Mucosa of stomach (tissue), 1 donor: Measurements from ENCODE around the gene ARPP19.
"Not testable (repeated sequence)": the region's sequence is repeated elsewhere in the genome, so short reads cannot be mapped to it uniquely, and the experiment has no call there.

ENCODE experiments used
- H3K27me3 ChIP-seq: one replicate; pipeline ENCODE4 v1.7.0; 2013; ENCODE audit warnings: mild to moderate bottlenecking, low read length; ENCODE audit not compliant: control insufficient read depth, insufficient read depth
- H3K36me3 ChIP-seq: one replicate; pipeline ENCODE4 v1.7.0; 2013; ENCODE audit warnings: low read length; ENCODE audit not compliant: control insufficient read depth, insufficient read depth
- H3K4me1 ChIP-seq: one replicate; pipeline ENCODE4 v1.7.0; 2013; ENCODE audit warnings: mild to moderate bottlenecking, low read length; ENCODE audit not compliant: control insufficient read depth, insufficient read depth
- H3K4me3 ChIP-seq: one replicate; pipeline ENCODE4 v1.7.0; 2013; ENCODE audit warnings: low read length
- H3K9ac ChIP-seq: one replicate; pipeline ENCODE4 v1.7.0; 2013; ENCODE audit warnings: mild to moderate bottlenecking, low read length, moderate library complexity
- H3K9me3 ChIP-seq: one replicate; pipeline ENCODE4 v1.7.0; 2013; ENCODE audit warnings: mild to moderate bottlenecking, low read length, moderate library complexity; ENCODE audit not compliant: control insufficient read depth
- donor health status: Pancreatic carcinoma.

The ARPP19 gene

DNA sequence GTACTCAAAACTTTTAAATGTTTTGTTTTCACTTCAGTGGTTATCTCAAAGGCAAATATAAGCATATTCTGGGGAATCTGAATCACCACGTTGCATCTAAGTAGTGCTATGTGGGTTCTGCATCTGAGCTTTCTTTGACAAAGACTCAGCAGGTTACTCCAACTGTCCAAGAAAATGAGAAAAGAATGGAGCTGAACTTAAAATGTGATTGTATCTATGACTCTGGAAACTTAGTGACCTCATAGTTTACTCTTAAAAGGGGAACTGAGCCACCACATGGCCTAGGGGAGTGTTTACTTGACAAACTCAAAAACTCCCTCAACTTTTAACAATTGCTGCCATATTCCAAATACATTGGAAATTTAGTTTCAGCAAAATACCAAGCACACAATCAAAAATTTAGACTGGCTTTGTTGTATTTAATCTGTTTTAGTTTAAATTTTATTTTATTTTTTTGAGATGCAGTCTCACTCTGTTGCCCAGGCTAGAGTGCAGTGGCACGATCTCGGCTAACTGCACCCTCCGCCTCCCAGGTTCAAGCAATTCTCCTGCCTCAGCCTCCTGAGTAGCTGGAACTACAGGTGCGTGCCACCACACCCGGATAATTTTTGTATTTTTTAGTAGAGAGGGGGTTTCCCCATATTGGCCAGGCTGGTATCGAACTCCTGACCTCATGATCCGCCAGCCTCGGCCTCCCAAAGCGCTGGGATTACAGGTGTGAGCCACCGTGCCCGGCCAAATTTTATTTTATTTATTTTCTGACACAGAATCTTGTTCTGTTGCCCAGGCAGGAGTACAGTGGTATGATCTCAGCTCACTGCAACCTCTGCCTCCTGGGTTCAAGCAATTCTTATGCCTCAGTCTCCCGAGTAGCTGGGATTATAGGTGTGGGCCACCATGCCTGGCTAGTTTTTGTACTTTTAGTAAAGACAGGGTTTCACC is 3.1 kb downstream of the ARPP19 start:
- not testable (repeated sequence) for H3K36me3 ChIP-seq, H3K27me3 ChIP-seq, H3K4me3 ChIP-seq, H3K9me3 ChIP-seq, H3K9ac ChIP-seq
- H3K4me1 ChIP-seq, result peaks cover 13% of the 10 kb centered on the region

- H3K36me3 ChIP-seq, result no peaks in the 10 kb centered on the region
- H3K9me3 ChIP-seq, result no peaks in the 10 kb centered on the region
- H3K4me1 ChIP-seq, result peaks cover 17% of the 10 kb centered on the region
- no peak overlapping the region for H3K4me3 ChIP-seq
- H3K9ac ChIP-seq, result no peak overlapping the region
- no peaks in the 10 kb centered on the region for H3K27me3 ChIP-seq
Observed at GRCh38 chr15:52563501-52564060, 5.2 kb downstream of the ARPP19 start.

GRCh38 chr15:52559575-52559974 is 9.3 kb downstream of the ARPP19 start:
- no peak overlapping the region for H3K9ac ChIP-seq
- no peaks in the 10 kb centered on the region for H3K9me3 ChIP-seq
- H3K27me3 ChIP-seq, result no peaks in the 10 kb centered on the region
- no peaks in the 10 kb centered on the region for H3K36me3 ChIP-seq
- no peak overlapping the region for H3K4me3 ChIP-seq
- H3K4me1 ChIP-seq, result peaks cover 15% of the 10 kb centered on the region

DNA sequence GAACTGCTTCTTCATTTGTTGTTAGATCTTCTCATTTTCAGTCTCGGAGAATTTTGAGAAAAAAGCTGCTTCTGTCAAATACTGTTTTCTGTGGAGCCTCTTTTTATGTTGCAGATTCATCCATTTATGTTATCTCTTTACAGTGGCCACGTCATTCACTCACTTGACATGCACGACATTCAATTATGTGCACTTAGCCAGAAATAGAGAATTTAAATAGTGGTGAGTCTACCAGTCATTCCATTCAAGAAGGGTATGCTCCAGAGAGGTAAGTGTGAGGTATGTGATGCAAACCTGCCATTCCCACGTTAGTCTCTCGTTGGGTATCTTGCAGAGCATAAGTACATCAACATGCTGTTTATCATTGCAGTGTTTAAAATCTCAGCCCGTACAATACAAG is 9.8 kb downstream of the ARPP19 start:
- no peaks in the 10 kb centered on the region for H3K36me3 ChIP-seq
- H3K4me3 ChIP-seq, result no peak overlapping the region
- no peaks in the 10 kb centered on the region for H3K9me3 ChIP-seq
- H3K4me1 ChIP-seq, result peaks cover 15% of the 10 kb centered on the region
- H3K9ac ChIP-seq, result no peak overlapping the region
- no peaks in the 10 kb centered on the region for H3K27me3 ChIP-seq

- Histone ChIP-seq H3K27me3 (no peaks in the 10 kb centered on the region), H3K9me3 (no peaks in the 10 kb centered on the region), H3K4me3 (no peak overlapping the region), H3K4me1 (peaks cover 15% of the 10 kb centered on the region), H3K9ac (no peak overlapping the region), H3K36me3 (no peaks in the 10 kb centered on the region)
Observed at GRCh38 chr15:52558196-52558595, 10.6 kb downstream of the ARPP19 start.

- Histone ChIP-seq H3K9ac (no peak overlapping the region), H3K27me3 (no peaks in the 10 kb centered on the region), H3K36me3 (no peaks in the 10 kb centered on the region), H3K9me3 (no peaks in the 10 kb centered on the region), H3K4me1 (peaks cover 15% of the 10 kb centered on the region), H3K4me3 (no peak overlapping the region)
Observed at GRCh38 chr15:52557274-52557641, 11.6 kb downstream of the ARPP19 start.

- no peak overlapping the region for H3K9ac ChIP-seq
- no peaks in the 10 kb centered on the region for H3K27me3 ChIP-seq
- H3K4me1 ChIP-seq, result peaks cover 15% of the 10 kb centered on the region
- no peaks in the 10 kb centered on the region for H3K36me3 ChIP-seq
- H3K9me3 ChIP-seq, result no peaks in the 10 kb centered on the region
- no peak overlapping the region for H3K4me3 ChIP-seq
Observed at GRCh38 chr15:52556524-52557273, 12.1 kb downstream of the ARPP19 start.

GRCh38 chr15:52552303-52552702 is 16.5 kb downstream of the ARPP19 start:
- H3K4me1 ChIP-seq, result peaks cover 7% of the 10 kb centered on the region
- H3K9ac ChIP-seq, result no peak overlapping the region
- H3K27me3 ChIP-seq, result no peaks in the 10 kb centered on the region
- H3K36me3 ChIP-seq, result no peaks in the 10 kb centered on the region
- no peak overlapping the region for H3K4me3 ChIP-seq
- no peaks in the 10 kb centered on the region for H3K9me3 ChIP-seq

DNA sequence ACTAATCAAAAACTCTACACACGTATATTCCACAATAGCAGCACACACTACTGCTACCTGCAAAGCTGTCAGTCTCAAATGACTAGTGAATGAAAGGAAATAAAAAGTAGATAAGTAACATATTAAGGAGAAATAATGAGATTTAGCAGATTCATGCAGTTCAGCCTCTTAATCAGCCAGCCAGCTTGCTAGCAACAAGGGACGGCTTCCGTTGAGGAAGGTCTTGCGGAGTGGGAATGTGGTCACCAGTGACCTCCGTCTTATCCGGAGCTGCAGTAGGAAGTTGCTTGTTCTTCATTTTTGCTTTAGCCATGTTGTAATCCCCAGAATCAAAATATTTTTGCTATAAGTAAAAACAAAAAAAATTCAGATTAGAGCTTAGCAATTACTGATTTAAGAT is 17.1 kb downstream of the ARPP19 start:
- no peaks in the 10 kb centered on the region for H3K9me3 ChIP-seq
- H3K4me1 ChIP-seq, result peaks cover 6% of the 10 kb centered on the region
- no peak overlapping the region for H3K9ac ChIP-seq
- no peak overlapping the region for H3K4me3 ChIP-seq
- H3K36me3 ChIP-seq, result no peaks in the 10 kb centered on the region
- no peaks in the 10 kb centered on the region for H3K27me3 ChIP-seq

GRCh38 chr15:52551186-52551585 is 17.6 kb downstream of the ARPP19 start:
- H3K36me3 ChIP-seq, H3K9ac ChIP-seq, H3K27me3 ChIP-seq, H3K9me3 ChIP-seq, H3K4me1 ChIP-seq, H3K4me3 ChIP-seq: not testable (repeated sequence)

- Histone ChIP-seq H3K9ac (no peak overlapping the region), H3K4me3 (no peak overlapping the region), H3K36me3 (peaks cover 5% of the 10 kb centered on the region), H3K4me1 (no peaks in the 10 kb centered on the region), H3K27me3 (no peaks in the 10 kb centered on the region), H3K9me3 (no peaks in the 10 kb centered on the region)
Observed at GRCh38 chr15:52546031-52546751, 22.6 kb downstream of the ARPP19 start.
